HEK293 (cell line): ENCODE measurements around the gene APOLD1.

Source experiments
- CTCF ChIP-seq: fragments of 450-650 bp; formaldehyde crosslinking; IDR thresholded peaks from 2 replicates; pipeline ENCODE4 v1.5.1; 2016; ENCODE audit warnings: missing biosample characterization, missing genetic modification characterization
- FEZF1 ChIP-seq: fragments of 450-650 bp; formaldehyde crosslinking; IDR thresholded peaks from 2 replicates; pipeline ENCODE4 v1.5.1; 2016; ENCODE audit warnings: missing biosample characterization, missing genetic modification characterization
- GLIS2 ChIP-seq: fragments of 450-650 bp; formaldehyde crosslinking; IDR thresholded peaks from 2 replicates; pipeline ENCODE4 v1.5.1; 2016; ENCODE audit warnings: missing biosample characterization, missing genetic modification characterization
- KLF17 ChIP-seq: fragments of 450-650 bp; formaldehyde crosslinking; IDR thresholded peaks from 2 replicates; pipeline ENCODE4 v1.5.1; 2016; ENCODE audit warnings: missing biosample characterization, missing genetic modification characterization
- KLF7 ChIP-seq: fragments of 450-650 bp; formaldehyde crosslinking; IDR thresholded peaks from 2 replicates; pipeline ENCODE4 v1.5.1; 2016; ENCODE audit warnings: missing biosample characterization, missing genetic modification characterization, borderline replicate concordance
- KLF8 ChIP-seq: fragments of 450-650 bp; formaldehyde crosslinking; IDR thresholded peaks from 2 replicates; pipeline ENCODE4 v1.5.1; 2016; ENCODE audit warnings: missing biosample characterization, missing genetic modification characterization
- PBX3 ChIP-seq: sonication (generic); formaldehyde crosslinking; IDR thresholded peaks from 2 replicates; pipeline ENCODE4 v1.8.1; 2022; ENCODE audit warnings: mild to moderate bottlenecking, moderate library complexity, missing genetic modification reagents
- PRDM10 ChIP-seq: fragments of 450-650 bp; formaldehyde crosslinking; IDR thresholded peaks from 2 replicates; pipeline ENCODE4 v1.5.1; 2016; ENCODE audit warnings: missing biosample characterization, missing genetic modification characterization
- RBAK ChIP-seq: fragments of 450-650 bp; formaldehyde crosslinking; IDR thresholded peaks from 2 replicates; pipeline ENCODE4 v1.5.1; 2016; ENCODE audit warnings: missing biosample characterization, missing genetic modification characterization
- SCRT2 ChIP-seq: fragments of 450-650 bp; formaldehyde crosslinking; IDR thresholded peaks from 2 replicates; pipeline ENCODE4 v1.5.1; 2016; ENCODE audit warnings: missing biosample characterization, missing genetic modification characterization
- SP2 ChIP-seq: fragments of 450-650 bp; formaldehyde crosslinking; IDR thresholded peaks from 2 replicates; pipeline ENCODE4 v1.5.1; 2016; ENCODE audit warnings: missing biosample characterization, missing genetic modification characterization
- ZEB2 ChIP-seq: fragments of 450-650 bp; formaldehyde crosslinking; IDR thresholded peaks from 2 replicates; pipeline ENCODE4 v1.5.1; 2016; ENCODE audit warnings: missing biosample characterization, missing genetic modification characterization
- ZNF157 ChIP-seq: fragments of 450-650 bp; formaldehyde crosslinking; IDR thresholded peaks from 2 replicates; pipeline ENCODE4 v1.5.1; 2016; ENCODE audit warnings: missing biosample characterization, missing genetic modification characterization
- ZNF169 ChIP-seq: fragments of 450-650 bp; formaldehyde crosslinking; IDR thresholded peaks from 2 replicates; pipeline ENCODE4 v1.5.1; 2016; ENCODE audit warnings: missing biosample characterization, missing genetic modification characterization
- ZNF24 ChIP-seq: fragments of 450-650 bp; formaldehyde crosslinking; IDR thresholded peaks from 2 replicates; pipeline ENCODE4 v1.5.1; 2016; ENCODE audit warnings: missing biosample characterization, missing genetic modification characterization
- ZNF366 ChIP-seq: fragments of 450-650 bp; formaldehyde crosslinking; conservative IDR thresholded peaks from 2 replicates; pipeline ENCODE4 v1.5.1; 2016; ENCODE audit warnings: missing biosample characterization, missing genetic modification characterization
- ZNF501 ChIP-seq: fragments of 450-650 bp; formaldehyde crosslinking; IDR thresholded peaks from 2 replicates; pipeline ENCODE4 v1.5.1; 2016; ENCODE audit warnings: missing biosample characterization, missing genetic modification characterization
- ZNF513 ChIP-seq: fragments of 450-650 bp; IDR thresholded peaks from 2 replicates; pipeline ENCODE4 v1.5.1; 2018; ENCODE audit warnings: missing biosample characterization, missing genetic modification characterization
- ZNF549 ChIP-seq: fragments of 450-650 bp; IDR thresholded peaks from 2 replicates; pipeline ENCODE4 v1.5.1; 2018; ENCODE audit warnings: missing biosample characterization, missing genetic modification characterization, mild to moderate bottlenecking, inconsistent platforms, moderate library complexity
- ZNF580 ChIP-seq: fragments of 450-650 bp; formaldehyde crosslinking; IDR thresholded peaks from 2 replicates; pipeline ENCODE4 v1.5.1; 2016; ENCODE audit warnings: missing biosample characterization, missing genetic modification characterization
- ZNF585B ChIP-seq: fragments of 450-650 bp; formaldehyde crosslinking; IDR thresholded peaks from 2 replicates; pipeline ENCODE4 v1.5.1; 2016; ENCODE audit warnings: missing biosample characterization, missing genetic modification characterization
- ZNF629 ChIP-seq: fragments of 450-650 bp; formaldehyde crosslinking; IDR thresholded peaks from 2 replicates; pipeline ENCODE4 v1.5.1; 2017; ENCODE audit warnings: missing biosample characterization, missing genetic modification characterization
- ZNF639 ChIP-seq: fragments of 450-650 bp; formaldehyde crosslinking; IDR thresholded peaks from 2 replicates; pipeline ENCODE4 v1.5.1; 2016; ENCODE audit warnings: missing biosample characterization, missing genetic modification characterization
- ZNF654 ChIP-seq: fragments of 450-650 bp; formaldehyde crosslinking; IDR thresholded peaks from 2 replicates; pipeline ENCODE4 v1.5.1; 2016; ENCODE audit warnings: low read depth, missing biosample characterization, missing genetic modification characterization
- ZNF701 ChIP-seq: fragments of 450-650 bp; formaldehyde crosslinking; IDR thresholded peaks from 2 replicates; pipeline ENCODE4 v1.5.1; 2016; ENCODE audit warnings: missing biosample characterization, missing genetic modification characterization
- ZNF704 ChIP-seq: fragments of 450-650 bp; formaldehyde crosslinking; IDR thresholded peaks from 2 replicates; pipeline ENCODE4 v1.5.1; 2016; ENCODE audit warnings: missing biosample characterization, missing genetic modification characterization
- ZNF830 ChIP-seq: fragments of 450-650 bp; IDR thresholded peaks from 2 replicates; pipeline ENCODE4 v1.5.0; 2018; ENCODE audit warnings: missing biosample characterization, missing genetic modification characterization, low read depth, mild to moderate bottlenecking, moderate library complexity
- ZXDB ChIP-seq: fragments of 450-650 bp; formaldehyde crosslinking; IDR thresholded peaks from 2 replicates; pipeline ENCODE4 v1.5.1; 2016; ENCODE audit warnings: missing biosample characterization, missing genetic modification characterization

Gene APOLD1

GRCh38 chr12:12837025-12837812 is 51.8 kb downstream of the APOLD1 start (continued):
- no peak for TF ChIP-seq KLF7
- peak; percentile 99 for TF ChIP-seq SCRT2 (tag by site-specific recombination)
- peak; percentile 66 for TF ChIP-seq ZNF366 (tag by site-specific recombination)
- no peak for TF ChIP-seq SP2 (tag by site-specific recombination)
- TF ChIP-seq KLF8 (tag by site-specific recombination): no peak; the same call in 1 of the 2 replicates
- no peak for TF ChIP-seq RBAK (tag by site-specific recombination)
- TF ChIP-seq ZNF585B (tag by site-specific recombination): no peak
- peak; percentile 30; the same call in 1 of the 2 replicates for TF ChIP-seq GLIS2 (tag by site-specific recombination)
- 0 out of 2 replicates have a peak, but pooled peaks have one; percentile 9 for TF ChIP-seq ZXDB
- TF ChIP-seq ZNF701 (tag by site-specific recombination): no peak
- peak; percentile 80 for TF ChIP-seq ZNF654
- TF ChIP-seq KLF17 (tag by site-specific recombination): 0 out of 2 replicates have a peak, but pooled peaks have one; percentile 35
- TF ChIP-seq PBX3 (CRISPR knock-in tag): no peak
- no peak for TF ChIP-seq ZNF24 (tag by site-specific recombination)
- no peak for TF ChIP-seq ZNF830 (tag by site-specific recombination)
- TF ChIP-seq CTCF (tag by site-specific recombination): peak; percentile 31; the same call in 1 of the 2 replicates
- no peak for TF ChIP-seq ZNF169 (tag by site-specific recombination)
- no peak for TF ChIP-seq ZNF639
- 0 out of 2 replicates have a peak, but pooled peaks have one; percentile 42 for TF ChIP-seq ZEB2
- no peak for TF ChIP-seq ZNF513 (tag by site-specific recombination)
- TF ChIP-seq ZNF704 (tag by site-specific recombination): no peak
- no peak for TF ChIP-seq ZNF549
- no peak for TF ChIP-seq ZNF580 (tag by site-specific recombination)
- TF ChIP-seq ZNF501: 0 out of 2 replicates have a peak, but pooled peaks have one; percentile 7
- 0 out of 2 replicates have a peak, but pooled peaks have one; percentile 12 for TF ChIP-seq ZNF629 (tag by site-specific recombination)
- peak; percentile 50; the same call in 1 of the 2 replicates for TF ChIP-seq PRDM10
- TF ChIP-seq FEZF1 (tag by site-specific recombination): no peak
- no peak for TF ChIP-seq ZNF157 (tag by site-specific recombination)
